ENCODE data around the gene ODAD3. TPM values are rescaled to one million over a fixed set of nuclear protein-coding genes. Genes with fewer than 3 reads are reported as not detected.

The ODAD3 gene
- polyA plus RNA-seq, 1 experiment: 0.09 TPM

DNA sequence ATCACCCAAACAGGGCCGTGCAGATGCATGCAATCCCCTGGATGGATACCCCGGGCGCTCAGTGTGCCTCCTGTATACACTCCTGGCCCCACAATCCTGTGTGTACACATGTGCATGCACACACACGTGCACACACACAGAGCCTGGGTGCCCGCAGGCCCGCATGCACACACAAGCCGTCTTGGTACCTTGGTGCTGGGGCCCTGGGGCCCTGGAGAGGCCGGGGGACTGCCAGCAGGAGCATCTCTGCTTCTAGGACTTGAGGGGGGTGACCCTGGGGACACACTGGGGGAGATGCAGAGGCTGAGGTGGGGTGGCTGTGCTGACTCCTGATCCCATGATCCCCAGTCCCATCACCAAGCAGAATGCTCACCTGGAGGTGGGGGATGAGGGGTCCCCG is 35.3 kb downstream of the ODAD3 start:
- no peak overlapping the region for H3K4me3 ChIP-seq (ENCODE audit: low read depth, low read length)
- no peak for DNase-seq (ENCODE audit: low read depth, low spot score)
- H3K9me3 ChIP-seq (ENCODE audit: control insufficient read depth, insufficient read depth, low read length): no peaks in the 10 kb centered on the region; the same call in 1 of the 2 replicates
- H3K27me3 ChIP-seq (ENCODE audit: control insufficient read depth, insufficient read depth, low read length): peaks cover 3% of the 10 kb centered on the region
- ChIA-PET CTCF (no interaction called here), POLR2A (no interaction called here)
- no peak for TF ChIP-seq CTCF (IDR thresholded peaks at IDR 0.05; ENCODE audit: low read depth, low read length)
- H3K27ac ChIP-seq (ENCODE audit: low read depth, low read length): no peak overlapping the region

GRCh38 chr19:11397089-11397610 is 37.8 kb downstream of the ODAD3 start:
- CTCF ChIA-PET: no interaction called here
- Histone ChIP-seq H3K4me3 (ENCODE audit: low read depth, low read length) (no peak overlapping the region), H3K9me3 (ENCODE audit: control insufficient read depth, insufficient read depth, low read length) (no peaks in the 10 kb centered on the region; the same call in 1 of the 2 replicates), H3K27ac (ENCODE audit: low read depth, low read length) (no peak overlapping the region), H3K27me3 (ENCODE audit: control insufficient read depth, insufficient read depth, low read length) (peaks cover 3% of the 10 kb centered on the region)
- no peak for TF ChIP-seq CTCF (IDR thresholded peaks at IDR 0.05; ENCODE audit: low read depth, low read length)
- POLR2A ChIA-PET: no interaction called here
- no peak for DNase-seq (ENCODE audit: low read depth, low spot score)

DNA sequence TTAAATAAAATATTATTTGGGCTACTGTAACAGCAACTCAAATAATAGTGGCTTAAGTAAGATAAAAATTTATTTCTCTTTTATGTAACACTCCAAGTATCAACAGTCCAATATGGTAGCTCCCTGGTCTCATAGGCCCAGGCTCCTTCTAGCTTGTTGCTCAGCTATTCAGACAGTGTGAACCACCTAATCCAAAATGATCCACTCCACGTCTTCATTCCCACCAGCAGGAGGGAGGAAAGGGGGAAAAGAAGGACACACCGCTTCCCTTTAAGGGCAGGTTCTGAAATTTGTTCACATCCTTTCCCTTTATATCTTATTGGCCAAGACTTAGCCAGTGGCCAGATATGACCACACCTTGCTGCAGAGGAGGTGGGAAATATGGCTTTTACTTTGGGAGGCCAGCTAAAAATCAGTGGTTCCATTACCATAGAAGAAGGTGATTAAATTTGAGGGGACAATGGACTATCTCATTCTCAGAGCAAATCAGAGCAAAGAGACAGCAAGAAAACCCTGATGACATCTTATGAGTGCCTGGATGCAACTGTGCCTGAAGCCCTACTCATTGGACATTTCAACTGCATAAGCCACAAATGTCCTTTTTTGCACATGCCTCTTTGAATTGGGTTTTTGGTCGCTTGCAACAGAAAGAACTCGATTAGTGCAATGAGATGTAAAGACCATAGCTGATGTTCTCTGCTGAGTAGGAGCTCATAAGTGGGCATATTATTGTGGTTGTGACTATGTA is 43.8 kb downstream of the ODAD3 start:
- CTCF ChIA-PET: interaction anchor here (0.5 to 2.4 kb wide), 6 partner anchors 8 to 59 kb away, joined by 3 to 11 read pairs (median 4); partner anchors contain the start of genes ODAD3 and PRKCSH

GRCh38 chr19:11390359-11390758 is 44.6 kb downstream of the ODAD3 start:
- POLR2A ChIA-PET: no interaction called here
- Histone ChIP-seq H3K4me3 (ENCODE audit: low read depth, low read length) (no peak overlapping the region), H3K27ac (ENCODE audit: low read depth, low read length) (no peak overlapping the region), H3K27me3 (ENCODE audit: control insufficient read depth, insufficient read depth, low read length) (no peaks in the 10 kb centered on the region), H3K9me3 (ENCODE audit: control insufficient read depth, insufficient read depth, low read length) (no peaks in the 10 kb centered on the region; the same call in 1 of the 2 replicates)
- CTCF ChIA-PET: interaction anchor here (0.6 to 2.4 kb wide), 4 partner anchors 9 to 58 kb away, joined by 3 to 7 read pairs (median 4); partner anchors contain the start of genes ODAD3 and PRKCSH
- DNase-seq (ENCODE audit: low read depth, low spot score): no peak
- TF ChIP-seq CTCF (IDR thresholded peaks at IDR 0.05; ENCODE audit: low read depth, low read length): no peak

More for the DNA sequence above, 43.8 kb downstream of the ODAD3 start:
- POLR2A ChIA-PET: no interaction called here
- no peak for TF ChIP-seq CTCF (IDR thresholded peaks at IDR 0.05; ENCODE audit: low read depth, low read length)
- Histone ChIP-seq H3K27ac (ENCODE audit: low read depth, low read length) (no peak overlapping the region), H3K27me3 (ENCODE audit: control insufficient read depth, insufficient read depth, low read length) (no peaks in the 10 kb centered on the region), H3K4me3 (ENCODE audit: low read depth, low read length) (no peak overlapping the region), H3K9me3 (ENCODE audit: control insufficient read depth, insufficient read depth, low read length) (no peaks in the 10 kb centered on the region; the same call in 1 of the 2 replicates)
- no peak for DNase-seq (ENCODE audit: low read depth, low spot score)
